GM21528 (cell line): ENCODE data around the gene FOXF1.

Source experiments
- ATAC-seq: cut with Tn5 transposase; IDR thresholded peaks from one replicate; pipeline ENCODE4 v1.9.1; 2021; ENCODE audit warnings: mild to moderate bottlenecking, moderate library complexity; ENCODE audit not compliant: unreplicated experiment, low FRiP score

Gene FOXF1

DNA sequence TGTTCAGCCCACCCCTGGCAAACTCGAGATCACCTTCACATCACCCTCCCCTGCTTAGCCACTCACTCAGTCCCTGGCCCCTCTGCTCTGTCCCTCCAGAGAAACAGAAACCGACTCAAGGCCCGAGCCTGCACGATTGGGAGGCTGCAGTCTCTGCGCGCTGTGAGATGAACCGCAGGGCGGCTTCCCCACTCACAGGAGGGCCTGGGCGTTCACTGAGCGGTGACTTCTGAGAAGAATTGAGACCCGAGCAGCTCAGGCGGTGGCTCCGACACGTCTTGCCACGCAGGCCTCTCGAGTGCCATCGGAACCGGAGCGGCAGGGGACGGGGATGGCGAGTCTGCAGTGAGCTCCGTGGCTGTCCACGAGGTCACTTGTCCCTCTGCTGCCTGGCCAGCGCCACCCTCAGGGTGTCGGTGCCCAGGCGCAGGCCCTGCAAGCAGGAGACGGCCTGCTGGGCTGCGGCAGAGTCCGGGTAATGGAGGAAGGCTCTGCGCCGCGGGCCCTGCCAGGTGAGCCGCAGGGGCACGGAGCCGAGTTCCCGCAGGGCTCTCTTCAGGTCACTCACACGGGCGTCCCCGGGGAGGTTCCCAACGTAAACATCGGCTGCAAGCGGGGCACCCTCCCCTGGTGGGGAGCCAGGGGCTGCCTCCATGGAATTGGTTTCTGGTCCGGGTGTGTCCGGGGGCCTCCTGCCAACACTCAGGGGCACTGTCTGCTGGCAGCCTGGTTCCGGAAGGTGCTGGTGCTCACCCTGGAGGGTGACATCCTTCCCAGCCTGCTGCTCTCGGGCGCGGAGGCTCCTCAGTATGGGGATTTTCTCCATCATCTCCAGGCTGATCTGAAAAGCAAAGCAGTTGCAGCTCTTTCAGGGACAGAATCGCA lies 21.6 kb downstream of the FOXF1 start:
- no peak for ATAC-seq

DNA sequence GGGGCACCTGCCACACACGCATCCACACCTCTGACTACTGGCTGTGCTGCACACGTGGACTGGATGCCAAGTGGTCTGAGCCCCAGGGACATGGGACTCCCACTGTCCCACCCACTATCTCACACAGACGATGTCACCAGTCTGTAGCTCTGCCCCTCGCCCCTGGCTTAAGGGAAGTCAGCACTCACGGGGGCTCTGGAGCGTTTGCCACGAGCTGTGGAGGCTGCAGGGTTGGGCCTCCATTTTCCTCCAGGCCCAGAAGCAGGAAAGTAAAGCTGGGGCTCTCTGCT lies 22.1 kb downstream of the FOXF1 start:
- ATAC-seq, result no peak

DNA sequence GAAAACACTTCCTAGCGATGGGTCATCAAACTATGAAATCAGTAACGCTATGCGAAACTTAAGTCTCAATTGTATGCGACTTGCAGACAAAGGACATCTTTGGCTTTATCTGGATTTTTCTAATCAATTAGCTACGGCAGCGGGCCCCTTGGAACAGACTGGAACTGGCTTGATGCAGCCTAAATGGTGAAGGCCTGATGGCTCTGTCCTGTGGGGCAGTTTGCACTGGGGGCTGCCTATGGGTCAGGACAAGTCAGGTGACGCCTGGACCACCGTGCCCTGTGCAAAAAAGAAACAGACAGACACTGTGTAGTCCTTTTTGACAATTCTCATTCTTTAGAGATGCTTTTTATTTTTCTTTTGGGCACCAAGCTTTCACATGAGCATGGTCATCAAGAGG lies 22.7 kb downstream of the FOXF1 start:
- ATAC-seq, result no peak

DNA sequence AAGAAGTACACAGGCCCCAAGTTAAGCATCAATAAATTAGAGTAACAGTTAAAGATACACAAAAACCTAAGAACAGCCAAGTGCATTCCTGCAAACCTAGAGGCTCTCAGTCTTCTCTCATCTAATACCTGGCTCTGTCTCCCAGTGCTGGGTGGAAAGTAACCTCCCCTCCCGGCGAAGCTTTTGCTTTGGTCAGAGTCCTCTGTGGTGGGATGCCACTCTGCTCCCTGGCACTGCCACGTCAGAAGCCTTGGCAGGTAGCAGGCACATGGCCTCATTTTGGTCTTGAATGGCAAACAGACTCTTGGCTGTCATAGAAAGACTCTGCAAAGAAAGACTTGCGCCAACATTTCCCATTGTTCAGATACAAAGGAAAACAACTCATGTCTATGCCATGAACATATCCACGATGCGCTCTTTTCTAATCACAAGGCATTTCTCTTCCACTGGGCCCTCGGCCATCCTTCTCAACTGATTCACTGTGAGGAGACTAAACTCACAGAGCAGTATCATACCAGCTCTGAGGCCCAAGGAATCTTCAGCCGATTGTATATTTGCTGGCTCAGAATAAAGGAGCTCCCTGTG lies 23.5 kb downstream of the FOXF1 start:
- ATAC-seq, result no peak

DNA sequence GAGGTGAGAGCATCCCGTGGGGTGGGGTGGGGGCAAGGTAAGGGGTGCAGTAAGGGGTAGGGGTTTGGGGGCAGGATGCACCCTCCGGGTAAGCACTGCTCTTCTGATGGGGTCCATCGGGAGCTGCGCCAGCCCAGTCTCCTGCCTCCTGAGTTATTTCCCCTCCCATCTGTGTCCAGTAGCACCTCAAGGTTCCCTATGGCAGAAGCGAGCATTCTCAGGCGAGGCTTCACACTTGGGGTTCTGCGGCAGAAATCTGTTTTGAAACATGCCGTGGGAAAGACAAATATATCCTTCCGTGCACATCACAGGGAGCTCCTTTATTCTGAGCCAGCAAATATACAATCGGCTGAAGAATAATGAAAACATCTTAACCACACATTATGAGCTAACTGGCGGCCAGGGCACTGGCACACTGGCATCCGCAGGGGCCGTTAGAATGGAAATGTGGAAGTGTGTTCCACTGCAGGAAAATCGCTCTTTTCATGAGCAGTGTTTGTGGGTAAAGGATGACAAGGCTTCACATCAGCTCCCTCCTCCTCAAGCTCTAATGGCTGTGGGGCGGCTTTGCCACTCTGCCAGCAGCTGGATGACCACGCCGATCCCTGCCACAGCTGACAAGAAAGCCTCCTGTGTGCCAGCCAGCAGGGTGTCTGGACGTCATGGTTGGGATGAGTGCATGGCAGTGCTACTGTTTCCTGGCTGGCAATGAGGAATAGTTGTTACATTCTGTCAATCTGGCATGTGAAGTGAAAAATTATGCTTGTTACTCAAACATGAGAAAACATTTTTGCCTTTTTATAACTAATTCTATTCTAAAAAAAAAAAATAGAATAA lies 24.7 kb downstream of the FOXF1 start:
- no peak for ATAC-seq

DNA sequence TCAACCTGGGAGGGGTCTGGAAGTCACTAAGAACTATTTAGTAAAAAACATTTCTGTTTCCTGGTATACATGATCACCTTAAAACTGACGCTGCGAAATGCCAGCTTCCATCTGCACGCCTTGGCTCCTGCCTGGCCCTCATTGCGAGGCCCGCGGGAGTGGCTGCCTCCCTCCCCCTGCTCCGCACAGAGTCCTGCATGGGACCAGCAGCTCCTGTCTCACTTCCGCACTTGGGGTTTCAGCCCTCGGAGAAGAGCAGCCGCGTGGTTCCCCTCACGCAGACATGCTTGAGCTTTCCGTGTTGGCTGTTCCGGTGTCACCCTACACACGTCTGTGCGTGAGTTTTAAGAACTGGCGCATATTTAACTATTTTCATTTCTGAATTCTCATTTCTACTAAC lies 26.3 kb downstream of the FOXF1 start:
- ATAC-seq, result no peak

DNA sequence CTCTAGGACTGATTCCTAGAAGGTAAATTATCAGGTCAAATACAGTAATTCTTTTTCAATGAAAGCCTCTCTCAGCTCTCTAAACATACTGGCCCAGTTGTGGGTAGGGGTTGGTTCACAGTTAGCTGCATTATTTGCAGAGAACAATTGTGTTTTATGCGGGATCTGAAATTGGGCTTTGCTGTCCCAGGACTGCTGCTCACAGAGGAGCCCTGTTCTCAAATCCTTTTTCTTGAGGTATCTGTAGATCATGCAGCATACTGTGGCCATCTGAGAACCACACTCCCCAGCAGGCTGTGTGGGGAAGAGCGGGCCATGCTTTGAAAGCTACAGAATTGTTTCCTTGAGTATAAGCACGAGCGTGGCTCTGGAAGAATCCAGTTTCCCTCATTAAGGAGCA lies 27.2 kb downstream of the FOXF1 start:
- ATAC-seq, result no peak

DNA sequence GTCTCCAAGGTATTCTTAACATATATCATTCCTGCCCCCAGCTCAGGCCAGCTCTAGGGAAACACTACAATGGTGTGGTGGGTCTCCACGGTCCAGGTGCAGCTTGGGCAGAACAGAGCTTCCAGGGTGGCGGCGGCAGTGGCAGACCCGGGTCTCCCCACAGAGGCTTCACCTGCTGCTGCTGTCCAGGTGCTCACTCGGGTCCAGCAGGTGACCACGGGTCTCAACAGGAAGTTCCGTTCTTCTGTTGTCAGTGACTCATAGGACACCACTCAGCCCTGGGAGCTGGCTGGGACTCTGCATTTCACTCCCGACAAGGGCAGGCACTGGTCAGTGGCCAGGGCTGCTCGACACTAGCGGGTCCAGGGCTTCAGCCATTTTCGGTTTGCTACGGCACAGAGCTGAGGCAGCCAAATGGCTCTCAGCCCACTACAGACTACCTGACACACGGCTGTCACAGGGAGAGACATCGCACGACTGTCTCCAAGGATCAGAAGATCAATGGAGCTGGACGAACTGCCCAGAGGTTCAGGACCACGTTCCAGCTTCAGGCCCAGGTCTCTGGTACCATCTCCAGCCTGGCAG lies 28.0 kb downstream of the FOXF1 start:
- ATAC-seq, result no peak

DNA sequence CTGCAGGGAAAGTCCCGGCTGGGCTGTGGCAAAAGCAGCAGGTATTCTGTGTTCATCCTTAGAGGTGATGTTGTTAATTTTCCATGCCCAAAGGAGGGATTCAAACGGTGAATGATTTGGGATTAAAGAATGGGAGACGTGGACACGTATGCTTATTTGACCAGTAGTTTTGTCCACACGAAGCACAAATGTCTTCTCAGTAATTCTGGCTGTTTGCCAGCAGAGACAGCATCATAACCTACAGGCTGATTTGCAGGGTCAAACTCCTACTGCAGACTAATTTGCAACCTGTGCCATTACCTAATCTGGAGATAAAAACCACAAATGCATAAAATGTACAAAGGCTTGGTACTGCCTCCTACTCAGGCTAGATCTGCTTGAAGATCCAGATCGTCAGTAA lies 30.6 kb downstream of the FOXF1 start:
- ATAC-seq, result no peak

DNA sequence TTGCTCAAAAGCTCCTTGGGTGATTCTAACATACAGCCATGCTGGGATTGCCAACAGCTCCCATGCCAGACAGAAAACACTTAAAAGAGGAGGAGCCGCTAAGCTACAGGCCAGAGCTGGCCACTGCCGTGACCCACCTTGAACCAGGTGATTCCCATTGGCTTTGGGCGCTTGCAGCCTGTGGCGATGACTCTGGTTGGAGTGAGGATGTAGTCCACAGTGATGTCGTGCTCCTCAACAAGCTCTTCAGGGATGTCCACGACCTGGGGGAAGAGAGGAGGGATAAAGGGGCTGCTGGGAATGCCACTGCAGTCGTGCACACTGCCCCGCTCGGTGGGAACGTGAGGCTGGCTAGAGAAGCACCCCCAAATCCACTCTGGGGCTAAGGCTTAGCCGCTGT lies 31.2 kb downstream of the FOXF1 start:
- no peak for ATAC-seq

DNA sequence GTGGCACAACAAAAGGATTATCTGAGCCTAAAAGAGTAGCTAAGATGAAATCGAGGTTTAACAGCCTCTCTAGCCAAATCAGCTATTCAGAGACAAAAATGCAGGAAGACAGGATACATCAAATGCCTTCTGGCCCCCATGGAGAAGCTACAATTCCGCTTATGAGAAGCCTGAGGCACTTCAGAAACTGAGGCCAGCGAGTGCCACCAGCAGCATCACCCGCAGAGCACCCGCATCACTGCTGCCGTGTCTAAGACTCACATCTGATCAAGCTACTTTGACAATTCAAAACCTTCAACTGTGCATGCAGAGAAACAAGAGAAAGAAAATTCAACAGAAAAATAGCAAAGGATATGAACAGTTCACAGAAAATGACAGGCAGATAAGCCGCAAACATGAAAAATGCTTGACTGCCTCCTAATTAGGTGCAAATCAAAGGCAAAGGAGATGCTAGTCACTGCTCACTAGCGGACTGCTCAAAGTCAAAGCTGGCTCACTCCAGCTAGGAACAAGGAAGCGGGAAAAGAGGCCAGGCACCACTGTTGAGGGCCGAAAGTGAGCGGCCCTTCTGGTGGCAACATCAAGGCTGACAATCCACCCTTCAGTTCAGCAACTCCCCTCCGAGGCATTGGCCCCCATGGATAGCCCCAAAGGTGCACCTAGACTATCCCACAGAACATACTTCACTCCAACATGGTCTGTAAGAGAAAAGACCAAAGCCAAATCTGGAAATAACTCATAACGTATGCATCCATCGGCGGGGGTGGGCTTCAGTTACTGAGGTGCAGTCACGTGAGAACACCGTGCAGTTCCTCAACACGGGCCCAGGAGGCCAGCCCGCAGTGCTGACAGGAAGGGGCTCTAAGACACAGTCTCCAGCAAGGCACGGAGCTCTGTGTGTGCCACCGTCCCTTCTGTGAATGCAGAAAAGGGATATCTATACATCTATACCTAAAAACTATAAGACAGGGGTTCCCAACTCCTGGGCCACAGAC lies 32.7 kb downstream of the FOXF1 start:
- ATAC-seq, result no peak

DNA sequence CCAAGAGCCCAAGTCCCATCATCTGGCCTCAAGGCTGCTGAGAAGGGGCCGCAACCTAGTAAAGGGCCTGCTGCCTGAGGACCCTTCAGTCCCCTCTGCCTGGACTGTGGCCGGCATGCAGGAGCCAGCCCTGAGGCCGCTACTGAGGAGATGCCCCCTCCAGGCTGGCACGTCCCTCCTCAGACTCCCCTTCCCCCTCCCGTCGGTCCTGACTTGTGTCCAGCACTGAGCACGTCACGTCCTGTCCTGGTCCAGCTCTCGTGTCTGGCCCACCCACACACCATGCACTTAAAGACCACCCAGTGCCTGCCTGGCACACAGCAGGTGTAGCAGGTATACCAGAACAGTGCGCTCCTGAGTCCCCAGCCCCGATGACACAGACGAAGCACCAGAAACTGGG lies 35.2 kb downstream of the FOXF1 start:
- no peak for ATAC-seq

DNA sequence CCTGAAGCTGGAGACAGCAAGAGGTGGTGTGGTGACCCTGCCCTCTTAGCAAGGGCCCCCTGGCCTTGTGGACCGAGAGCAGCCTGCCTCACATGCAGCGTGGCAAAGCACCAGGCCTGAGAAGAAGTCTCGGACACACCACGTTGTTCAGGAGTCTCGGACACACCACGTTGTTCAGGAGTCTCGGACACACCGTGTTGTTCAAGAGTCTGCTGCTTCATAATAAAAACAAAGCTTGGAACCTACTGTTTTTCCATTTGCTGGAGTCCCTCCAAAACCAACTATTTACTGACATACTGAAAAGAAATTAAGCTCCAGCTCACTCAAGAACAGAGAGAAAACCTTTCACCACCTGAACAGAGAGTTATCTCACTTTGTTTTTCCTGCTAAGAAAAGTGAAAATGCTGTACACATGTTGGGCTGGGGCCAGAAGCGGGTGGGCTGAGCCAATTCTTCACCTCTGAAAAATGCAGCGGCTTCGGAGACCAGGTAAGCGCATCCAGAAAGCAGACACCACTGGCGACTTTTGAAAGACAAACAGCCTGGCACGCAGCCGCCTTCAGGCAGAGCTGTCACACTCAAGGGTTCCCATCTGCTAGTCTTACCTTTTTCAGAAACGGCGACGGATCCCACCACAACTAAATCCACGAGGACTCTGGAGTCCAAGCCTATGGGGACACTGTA lies 35.8 kb downstream of the FOXF1 start:
- no peak for ATAC-seq

DNA sequence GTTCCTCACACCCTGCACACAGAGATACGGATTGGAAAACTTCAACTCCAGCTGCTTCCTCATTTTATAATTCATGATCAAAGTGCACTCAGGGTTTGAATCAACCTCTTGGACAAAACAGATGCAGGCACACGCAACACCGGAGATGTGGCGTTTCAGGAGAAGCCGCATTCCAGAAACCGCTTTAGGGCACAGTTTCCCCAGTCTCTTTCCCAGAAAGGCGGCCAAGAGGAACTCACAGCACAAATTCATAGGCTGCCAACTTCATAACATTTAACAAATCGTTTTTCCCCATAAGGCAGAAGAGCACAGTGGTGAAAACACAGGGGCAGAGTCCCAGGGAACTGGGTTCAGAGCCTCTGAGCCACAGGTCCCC lies 36.3 kb downstream of the FOXF1 start:
- no peak for ATAC-seq

DNA sequence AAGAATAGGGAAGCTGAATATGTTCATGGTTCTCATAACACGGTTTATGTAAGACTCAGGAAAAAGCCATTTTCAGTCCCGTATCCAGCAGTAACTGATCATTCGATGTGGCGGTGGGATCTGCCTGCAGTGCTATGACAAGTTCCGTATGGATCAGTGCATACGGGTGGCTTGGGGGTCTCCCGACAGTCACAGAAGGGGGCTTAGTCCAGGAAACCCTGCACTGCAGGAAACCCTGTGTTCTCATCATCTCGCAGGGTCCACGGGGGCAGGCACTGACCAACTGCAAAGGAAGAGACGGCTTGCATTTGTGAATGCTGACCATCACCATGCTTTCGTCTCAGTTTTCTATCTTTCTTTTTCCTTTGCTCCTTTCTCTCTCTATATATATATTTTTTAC lies 37.0 kb downstream of the FOXF1 start:
- no peak for ATAC-seq

DNA sequence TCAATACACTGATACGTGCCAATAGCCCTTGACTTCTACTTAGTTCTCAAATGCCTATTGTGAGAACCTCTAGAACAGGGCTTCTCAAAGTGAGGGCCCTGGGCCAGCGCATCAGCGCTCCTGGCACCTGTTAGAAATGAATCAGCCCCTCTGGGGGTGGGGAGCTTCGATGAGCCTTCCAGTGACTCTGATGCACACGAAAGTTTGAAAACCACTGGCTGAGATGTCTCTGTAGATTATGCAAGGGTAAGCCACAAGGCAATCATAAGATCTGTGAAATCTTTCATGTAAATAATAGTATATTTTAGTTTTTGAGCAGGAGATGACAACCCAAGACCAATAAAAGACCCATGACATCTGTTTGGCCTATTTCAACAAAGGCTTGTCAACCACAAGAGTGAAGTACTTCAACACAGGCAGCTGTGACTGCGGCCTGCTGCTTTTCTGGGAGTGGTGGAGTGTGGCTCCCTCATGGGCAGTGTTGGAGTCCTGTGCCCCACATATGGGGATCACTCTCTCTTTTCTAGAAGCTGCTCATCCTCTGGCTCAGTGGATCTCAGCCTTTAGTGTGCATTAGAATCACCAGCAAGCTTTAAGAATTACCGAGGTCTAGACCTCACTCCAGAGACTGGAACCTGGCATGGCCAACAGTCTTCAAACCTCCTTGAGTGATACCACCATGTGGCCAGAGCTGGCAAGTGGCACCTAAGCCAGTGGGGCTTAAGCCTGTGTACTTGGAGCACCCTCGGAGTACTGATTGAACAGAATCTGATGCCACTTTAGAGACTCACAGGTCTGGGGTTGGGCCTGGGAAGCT lies 39.0 kb downstream of the FOXF1 start:
- no peak for ATAC-seq

DNA sequence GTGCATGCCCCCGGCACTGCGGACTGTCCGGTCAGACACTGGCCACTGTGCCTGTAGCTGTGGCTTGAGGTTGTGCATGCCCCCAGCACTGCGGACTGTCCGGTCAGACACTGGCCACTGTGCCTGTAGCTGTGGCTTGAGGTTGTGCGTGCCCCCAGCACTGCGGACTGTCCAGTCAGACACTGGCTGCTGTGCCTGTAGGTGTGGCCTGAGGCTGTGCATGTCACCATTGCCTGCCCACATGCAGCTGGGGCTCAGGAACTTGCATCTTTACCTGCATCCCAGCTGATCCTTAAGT lies 39.5 kb downstream of the FOXF1 start:
- ATAC-seq, result no peak

DNA sequence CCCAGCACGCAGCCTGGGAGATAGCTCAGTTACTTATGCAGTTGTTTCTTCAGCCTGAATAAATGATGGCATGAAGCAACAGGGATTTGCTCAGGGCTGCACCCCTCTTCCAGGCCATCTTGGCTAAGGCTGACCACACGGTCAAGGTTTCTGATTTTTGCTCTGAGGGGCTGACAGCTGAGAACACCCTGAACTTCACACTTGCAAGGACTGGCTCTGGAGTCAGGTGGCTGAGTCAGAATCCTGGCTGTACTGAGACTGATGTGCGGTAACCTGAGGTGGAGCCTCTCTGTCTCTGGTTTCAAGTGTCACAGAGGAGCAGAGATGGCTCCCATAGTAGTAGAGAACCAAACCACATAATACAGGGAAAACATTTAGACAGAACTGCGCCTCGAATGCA lies 40.0 kb downstream of the FOXF1 start:
- ATAC-seq, result no peak

DNA sequence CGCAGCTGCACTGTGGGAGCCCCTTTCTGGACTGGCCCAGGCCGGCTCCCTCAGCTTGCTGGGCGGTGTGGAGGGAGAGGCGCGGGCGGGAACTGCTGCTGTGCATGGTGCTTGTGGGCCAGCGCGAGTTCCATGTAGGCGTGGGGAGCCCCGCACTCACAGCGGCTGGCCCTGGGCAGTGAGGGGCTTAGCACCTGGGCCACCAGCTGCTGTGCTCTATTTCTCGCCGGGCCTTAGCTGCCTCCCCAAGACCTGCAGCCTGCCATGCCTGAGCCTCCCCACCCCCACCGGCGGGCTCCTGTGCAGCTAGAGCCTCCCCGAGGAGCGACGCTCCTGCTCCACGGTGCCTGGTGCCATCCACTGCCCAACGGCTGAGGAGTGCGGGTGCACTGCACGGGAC lies 43.0 kb downstream of the FOXF1 start:
- no peak for ATAC-seq
